ENCODE measurements around the gene TPCN1. TPM values are rescaled to one million over a fixed set of nuclear protein-coding genes. Genes with fewer than 3 reads are reported as not detected.

The TPCN1 gene
- total and polyA plus RNA-seq, 2 of the 13 experiments (the other 11 are each of a cell fraction or from before 2014, with no cell fraction given): 8.0 to 26.8 TPM

DNA sequence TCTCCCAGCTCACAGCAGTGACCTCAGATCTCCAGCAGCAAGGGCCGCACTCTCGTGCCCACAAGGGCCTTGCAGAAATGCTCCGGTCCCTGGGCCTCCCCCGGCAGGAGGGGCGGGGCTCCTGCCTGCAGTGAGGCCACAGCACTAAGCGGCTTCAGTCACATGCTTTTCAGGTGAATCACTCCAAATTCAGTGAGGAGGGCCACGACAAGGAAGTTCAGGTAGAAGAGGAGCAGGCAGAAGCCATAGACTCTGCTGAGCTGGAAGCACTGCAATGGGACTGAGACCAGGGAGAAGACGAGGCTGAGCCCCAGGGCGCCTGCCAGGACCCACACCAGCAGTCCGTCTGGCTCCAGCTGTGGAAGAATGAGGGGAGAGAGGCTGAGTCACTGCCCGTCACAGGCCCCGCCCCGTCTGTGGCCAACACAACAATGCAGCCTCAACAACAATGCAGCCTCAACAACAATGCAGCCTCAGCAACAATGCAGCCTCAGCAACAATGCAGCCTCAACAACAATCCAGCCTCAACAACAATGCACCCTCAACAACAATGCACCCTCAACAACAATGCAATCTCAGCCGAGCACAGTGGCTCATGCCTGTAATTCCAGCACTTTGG is 78.5 kb downstream of the TPCN1 start (continued):
- TF ChIP-seq, protein P1, sequence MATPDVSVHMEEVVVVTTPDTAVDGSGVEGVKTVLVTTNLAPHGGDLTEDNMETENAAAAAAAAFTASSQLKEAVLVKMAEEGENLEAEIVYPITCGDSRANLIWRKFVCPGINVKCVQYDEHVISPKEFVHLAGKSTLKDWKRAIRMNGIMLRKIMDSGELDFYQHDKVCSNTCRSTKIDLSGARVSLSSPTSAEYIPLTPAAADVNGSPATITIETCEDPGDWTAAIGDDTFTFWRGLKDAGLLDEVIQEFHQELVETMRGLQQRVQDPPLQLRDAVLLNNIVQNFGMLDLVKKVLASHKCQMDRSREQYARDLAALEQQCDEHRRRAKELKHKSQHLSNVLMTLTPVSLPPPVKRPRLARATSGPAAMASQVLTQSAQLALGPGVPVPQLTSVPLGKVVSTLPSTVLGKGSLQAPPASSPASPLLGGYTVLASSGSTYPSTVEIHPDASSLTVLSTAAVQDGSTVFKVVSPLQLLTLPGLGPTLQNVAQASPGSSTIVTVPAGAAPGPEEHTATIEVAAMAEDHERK (CRISPR knock-in tag; IDR thresholded peaks at IDR 0.05; ENCODE audit: low read depth): no peak
- TF ChIP-seq ZFX (CRISPR knock-in tag; IDR thresholded peaks at IDR 0.05; ENCODE audit: low read depth): peak; percentile 38; the same call in 1 of the 2 replicates
- peak; percentile 92 for TF ChIP-seq FOSL2 (CRISPR knock-in tag; IDR thresholded peaks at IDR 0.05)
- TF ChIP-seq SAP130 (CRISPR knock-in tag; IDR thresholded peaks at IDR 0.05; ENCODE audit: low read depth): 0 out of 2 replicates have a peak, but pooled peaks have one; percentile 18
- no peak for TF ChIP-seq ZNF773 (CRISPR knock-in tag; IDR thresholded peaks at IDR 0.05; ENCODE audit: borderline replicate concordance)
- no peak for TF ChIP-seq CAMTA2 (CRISPR knock-in tag; IDR thresholded peaks at IDR 0.05; ENCODE audit: borderline replicate concordance)
- TF ChIP-seq, protein P2, sequence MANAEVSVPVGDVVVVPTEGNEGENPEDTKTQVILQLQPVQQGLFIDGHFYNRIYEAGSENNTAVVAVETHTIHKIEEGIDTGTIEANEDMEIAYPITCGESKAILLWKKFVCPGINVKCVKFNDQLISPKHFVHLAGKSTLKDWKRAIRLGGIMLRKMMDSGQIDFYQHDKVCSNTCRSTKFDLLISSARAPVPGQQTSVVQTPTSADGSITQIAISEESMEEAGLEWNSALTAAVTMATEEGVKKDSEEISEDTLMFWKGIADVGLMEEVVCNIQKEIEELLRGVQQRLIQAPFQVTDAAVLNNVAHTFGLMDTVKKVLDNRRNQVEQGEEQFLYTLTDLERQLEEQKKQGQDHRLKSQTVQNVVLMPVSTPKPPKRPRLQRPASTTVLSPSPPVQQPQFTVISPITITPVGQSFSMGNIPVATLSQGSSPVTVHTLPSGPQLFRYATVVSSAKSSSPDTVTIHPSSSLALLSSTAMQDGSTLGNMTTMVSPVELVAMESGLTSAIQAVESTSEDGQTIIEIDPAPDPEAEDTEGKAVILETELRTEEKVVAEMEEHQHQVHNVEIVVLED (CRISPR knock-in tag; IDR thresholded peaks at IDR 0.05; ENCODE audit: borderline replicate concordance): no peak
- TF ChIP-seq HNF1B (CRISPR knock-in tag; IDR thresholded peaks at IDR 0.05): no peak
- 0 out of 4 replicates have a peak, but pooled peaks of 1 of the 2 experiments have one; percentile 16 for TF ChIP-seq MAFK (conservative IDR thresholded peaks at IDR 0.05 in 1 of 2, IDR thresholded peaks at IDR 0.05 in 1 of 2; ENCODE audit: low read length in 2 of 2)
- TF ChIP-seq ZKSCAN5 (CRISPR knock-in tag; IDR thresholded peaks at IDR 0.05): no peak
- no peak for TF ChIP-seq ZNF329 (CRISPR knock-in tag; IDR thresholded peaks at IDR 0.05; ENCODE audit: low read depth)
- TF ChIP-seq CENPX (CRISPR knock-in tag; IDR thresholded peaks at IDR 0.05): no peak
- no peak for TF ChIP-seq ZNF3 (CRISPR knock-in tag; IDR thresholded peaks at IDR 0.05)
- TF ChIP-seq LCORL (IDR thresholded peaks at IDR 0.05): no peak
- peak; percentile 27; the same call in 1 of the 2 replicates for TF ChIP-seq LCORL (CRISPR knock-in tag; IDR thresholded peaks at IDR 0.05)
- TF ChIP-seq, protein P3, sequence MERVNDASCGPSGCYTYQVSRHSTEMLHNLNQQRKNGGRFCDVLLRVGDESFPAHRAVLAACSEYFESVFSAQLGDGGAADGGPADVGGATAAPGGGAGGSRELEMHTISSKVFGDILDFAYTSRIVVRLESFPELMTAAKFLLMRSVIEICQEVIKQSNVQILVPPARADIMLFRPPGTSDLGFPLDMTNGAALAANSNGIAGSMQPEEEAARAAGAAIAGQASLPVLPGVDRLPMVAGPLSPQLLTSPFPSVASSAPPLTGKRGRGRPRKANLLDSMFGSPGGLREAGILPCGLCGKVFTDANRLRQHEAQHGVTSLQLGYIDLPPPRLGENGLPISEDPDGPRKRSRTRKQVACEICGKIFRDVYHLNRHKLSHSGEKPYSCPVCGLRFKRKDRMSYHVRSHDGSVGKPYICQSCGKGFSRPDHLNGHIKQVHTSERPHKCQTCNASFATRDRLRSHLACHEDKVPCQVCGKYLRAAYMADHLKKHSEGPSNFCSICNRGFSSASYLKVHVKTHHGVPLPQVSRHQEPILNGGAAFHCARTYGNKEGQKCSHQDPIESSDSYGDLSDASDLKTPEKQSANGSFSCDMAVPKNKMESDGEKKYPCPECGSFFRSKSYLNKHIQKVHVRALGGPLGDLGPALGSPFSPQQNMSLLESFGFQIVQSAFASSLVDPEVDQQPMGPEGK (CRISPR knock-in tag; IDR thresholded peaks at IDR 0.05): peak; percentile 35; the same call in 1 of the 2 replicates
- peak; percentile 41 for TF ChIP-seq XRCC5 (optimal IDR thresholded peaks at IDR 0.05; ENCODE audit: low read length)
- TF ChIP-seq ZNF180 (CRISPR knock-in tag; IDR thresholded peaks at IDR 0.05; ENCODE audit: borderline replicate concordance, low read depth): no peak
- no peak for TF ChIP-seq ZNF501 (CRISPR knock-in tag; IDR thresholded peaks at IDR 0.05)
- TF ChIP-seq SP1 (IDR thresholded peaks at IDR 0.05): no peak
- no peak for TF ChIP-seq SP1 (CRISPR knock-in tag; IDR thresholded peaks at IDR 0.05)
- peak; percentile 25; the same call in 1 of the 2 replicates for TF ChIP-seq SP5 (CRISPR knock-in tag; IDR thresholded peaks at IDR 0.05; ENCODE audit: borderline replicate concordance, low read depth)
- TF ChIP-seq, protein P4, sequence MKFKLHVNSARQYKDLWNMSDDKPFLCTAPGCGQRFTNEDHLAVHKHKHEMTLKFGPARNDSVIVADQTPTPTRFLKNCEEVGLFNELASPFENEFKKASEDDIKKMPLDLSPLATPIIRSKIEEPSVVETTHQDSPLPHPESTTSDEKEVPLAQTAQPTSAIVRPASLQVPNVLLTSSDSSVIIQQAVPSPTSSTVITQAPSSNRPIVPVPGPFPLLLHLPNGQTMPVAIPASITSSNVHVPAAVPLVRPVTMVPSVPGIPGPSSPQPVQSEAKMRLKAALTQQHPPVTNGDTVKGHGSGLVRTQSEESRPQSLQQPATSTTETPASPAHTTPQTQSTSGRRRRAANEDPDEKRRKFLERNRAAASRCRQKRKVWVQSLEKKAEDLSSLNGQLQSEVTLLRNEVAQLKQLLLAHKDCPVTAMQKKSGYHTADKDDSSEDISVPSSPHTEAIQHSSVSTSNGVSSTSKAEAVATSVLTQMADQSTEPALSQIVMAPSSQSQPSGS (CRISPR knock-in tag; IDR thresholded peaks at IDR 0.05): no peak
